Measurements from ENCODE around the gene SAP25.

DNA sequence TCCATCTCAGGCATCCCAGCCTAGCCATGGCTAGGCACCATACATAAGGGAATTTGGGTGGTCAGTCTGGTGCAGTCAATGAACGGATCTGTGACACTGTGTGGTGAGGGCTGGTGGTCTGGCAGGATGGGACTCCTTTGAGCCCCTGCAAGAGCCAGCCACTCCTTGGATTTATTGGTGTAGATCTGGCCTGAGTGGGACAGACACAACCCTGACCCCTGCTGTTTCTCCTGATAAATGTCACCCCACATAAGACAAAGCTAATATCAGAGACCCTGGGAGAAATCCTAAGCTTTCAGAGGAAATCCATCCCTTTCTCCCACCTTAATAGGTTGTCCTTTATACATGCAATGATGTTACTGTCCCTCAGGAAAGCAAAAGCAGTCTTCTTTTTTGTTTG lies 14.7 kb upstream of the SAP25 start:
- TF ChIP-seq POLR2A (IDR thresholded peaks at IDR 0.05; ENCODE audit: low read length): no peak
- TF ChIP-seq GATA1 (IDR thresholded peaks at IDR 0.05; ENCODE audit: low read depth, low read length): no peak

All from erythroblast (primary cell).